ENCODE measurements around the gene MCM3AP. TPM values are rescaled to one million over a fixed set of nuclear protein-coding genes. Genes with fewer than 3 reads are reported as not detected.
"Not testable (repeated sequence)": the region's sequence is repeated elsewhere in the genome, so short reads cannot be mapped to it uniquely, and the experiment has no call there.

The MCM3AP gene
- total RNA-seq, 1 donor from 2014 or later = 107 TPM

DNA sequence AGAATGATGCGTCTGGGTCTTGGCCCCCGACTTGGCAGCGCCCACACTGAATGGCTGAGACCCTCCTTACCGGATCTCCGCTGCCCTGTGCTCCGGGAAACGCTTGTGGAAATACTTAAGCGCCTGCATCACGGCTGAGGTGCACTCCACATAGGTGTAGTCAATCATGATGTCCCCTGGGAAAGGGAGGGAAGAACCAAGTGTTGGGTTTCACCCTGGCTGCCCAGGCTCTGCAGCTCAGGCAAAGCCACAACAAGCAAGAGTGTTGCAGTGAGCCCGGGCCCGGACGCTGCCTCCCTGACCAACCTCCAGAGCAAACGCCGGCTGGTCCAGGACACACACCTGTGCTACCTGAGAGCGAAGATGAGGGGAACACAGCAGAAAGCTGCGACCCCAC lies 79.6 kb downstream of the MCM3AP start:
- no peak for DNase-seq (ENCODE audit: low spot score)

DNA sequence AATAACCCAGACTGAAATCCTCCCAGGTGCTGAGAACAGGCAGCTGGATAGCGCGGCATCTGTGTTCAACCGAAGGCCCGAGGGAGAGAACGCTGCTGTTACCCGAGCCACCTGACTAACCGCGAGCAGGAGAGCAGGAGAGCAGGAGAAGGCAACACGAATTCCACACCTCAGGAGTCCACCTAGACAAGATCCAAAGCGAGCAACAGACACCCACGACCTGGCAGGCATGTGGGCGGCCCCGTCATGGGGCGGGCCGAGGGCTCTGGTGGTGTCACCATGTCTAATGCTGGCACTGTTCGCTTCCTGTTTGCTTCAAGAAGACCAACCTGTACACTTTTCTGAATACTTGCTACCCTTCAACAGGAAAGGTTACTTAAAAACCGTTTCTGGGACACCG lies 80.2 kb downstream of the MCM3AP start:
- DNase-seq (ENCODE audit: low spot score) = no peak

DNA sequence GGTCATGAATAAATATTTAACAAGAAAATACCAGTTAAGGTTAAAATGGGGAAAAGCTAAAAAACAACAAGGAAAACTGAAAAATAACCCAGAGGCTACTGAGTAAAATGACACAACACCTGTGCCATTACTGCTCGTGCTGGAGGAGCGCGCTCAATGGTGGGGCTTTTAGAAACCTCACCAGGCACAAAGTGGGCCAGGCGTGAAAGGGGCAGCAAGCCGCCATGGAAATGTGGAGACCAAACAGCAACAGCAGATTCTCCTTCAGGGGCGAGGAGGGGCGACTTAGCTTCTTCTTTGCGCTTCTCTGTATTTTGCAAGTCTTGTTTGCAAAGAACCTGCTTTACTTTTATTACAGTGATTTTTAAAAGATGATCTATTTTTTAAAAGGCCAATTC lies 82.2 kb downstream of the MCM3AP start:
- no peak for DNase-seq (ENCODE audit: low spot score)

DNA sequence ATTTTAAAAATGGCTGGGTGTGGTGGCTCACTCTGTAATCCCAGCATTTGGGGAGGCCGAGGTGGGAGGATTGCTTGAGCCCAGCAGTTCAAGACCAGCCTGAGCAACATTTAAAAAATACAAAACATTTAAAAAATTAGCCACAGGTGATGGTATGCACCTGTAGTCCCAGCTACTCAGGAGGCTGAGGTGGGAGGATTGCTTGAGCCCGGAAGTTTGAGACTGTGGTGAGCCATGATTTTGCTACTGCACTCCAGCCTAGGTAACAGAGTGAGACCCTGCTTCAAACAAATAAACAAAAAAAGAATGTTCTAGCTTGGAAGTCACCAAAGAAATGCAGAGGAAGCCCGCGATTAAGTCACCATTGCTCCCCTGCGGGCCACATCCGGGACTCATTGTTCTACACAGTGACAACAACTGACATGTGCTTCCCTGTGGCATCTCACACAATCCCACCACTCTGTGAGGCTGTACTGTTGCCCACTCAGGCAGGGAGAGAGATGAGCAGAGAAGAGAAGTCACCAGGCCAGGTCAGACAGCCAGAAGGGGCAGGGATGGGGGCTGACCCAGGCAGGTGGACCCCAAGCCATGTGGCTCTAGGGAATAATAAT lies 82.7 kb downstream of the MCM3AP start:
- no peak for DNase-seq (ENCODE audit: low spot score)

DNA sequence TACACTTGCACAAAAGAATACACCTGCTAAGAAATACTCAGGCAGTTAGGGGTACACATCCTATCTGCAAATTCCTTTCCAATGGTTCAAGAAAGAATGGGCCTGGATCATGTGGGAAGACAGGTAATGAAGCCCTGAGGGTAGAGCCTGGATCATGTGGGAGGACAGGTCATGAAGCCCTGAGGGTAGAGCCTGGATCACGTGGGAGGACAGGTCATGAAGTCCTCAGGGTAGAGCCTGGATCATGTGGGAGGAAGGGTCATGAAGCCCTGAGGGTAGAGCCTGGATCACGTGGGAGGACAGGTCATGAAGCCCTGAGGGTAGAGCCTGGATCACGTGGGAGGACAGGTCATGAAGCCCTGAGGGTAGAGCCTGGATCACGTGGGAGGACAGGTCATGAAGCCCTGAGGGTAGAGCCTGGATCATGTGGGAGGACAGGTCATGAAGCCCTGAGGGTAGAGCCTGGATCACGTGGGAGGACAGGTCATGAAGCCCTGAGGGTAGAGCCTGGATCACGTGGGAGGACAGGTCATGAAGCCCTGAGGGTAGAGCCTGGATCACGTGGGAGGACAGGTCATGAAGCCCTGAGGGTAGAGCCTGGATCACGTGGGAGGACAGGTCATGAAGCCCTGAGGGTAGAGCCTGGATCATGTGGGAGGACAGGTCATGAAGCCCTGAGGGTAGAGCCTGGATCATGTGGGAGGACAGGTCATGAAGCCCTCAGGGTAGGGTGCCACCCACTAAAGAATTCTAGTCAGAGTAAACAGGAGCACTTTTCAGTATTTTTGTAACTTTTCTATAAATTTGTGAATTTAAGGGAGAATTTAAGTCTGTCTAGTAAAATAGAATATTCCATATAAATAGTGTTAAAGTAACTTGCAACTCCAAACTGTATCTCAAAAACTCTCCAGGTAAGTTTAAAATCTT lies 84.3 kb downstream of the MCM3AP start:
- DNase-seq (ENCODE audit: low spot score) = not testable (repeated sequence)

DNA sequence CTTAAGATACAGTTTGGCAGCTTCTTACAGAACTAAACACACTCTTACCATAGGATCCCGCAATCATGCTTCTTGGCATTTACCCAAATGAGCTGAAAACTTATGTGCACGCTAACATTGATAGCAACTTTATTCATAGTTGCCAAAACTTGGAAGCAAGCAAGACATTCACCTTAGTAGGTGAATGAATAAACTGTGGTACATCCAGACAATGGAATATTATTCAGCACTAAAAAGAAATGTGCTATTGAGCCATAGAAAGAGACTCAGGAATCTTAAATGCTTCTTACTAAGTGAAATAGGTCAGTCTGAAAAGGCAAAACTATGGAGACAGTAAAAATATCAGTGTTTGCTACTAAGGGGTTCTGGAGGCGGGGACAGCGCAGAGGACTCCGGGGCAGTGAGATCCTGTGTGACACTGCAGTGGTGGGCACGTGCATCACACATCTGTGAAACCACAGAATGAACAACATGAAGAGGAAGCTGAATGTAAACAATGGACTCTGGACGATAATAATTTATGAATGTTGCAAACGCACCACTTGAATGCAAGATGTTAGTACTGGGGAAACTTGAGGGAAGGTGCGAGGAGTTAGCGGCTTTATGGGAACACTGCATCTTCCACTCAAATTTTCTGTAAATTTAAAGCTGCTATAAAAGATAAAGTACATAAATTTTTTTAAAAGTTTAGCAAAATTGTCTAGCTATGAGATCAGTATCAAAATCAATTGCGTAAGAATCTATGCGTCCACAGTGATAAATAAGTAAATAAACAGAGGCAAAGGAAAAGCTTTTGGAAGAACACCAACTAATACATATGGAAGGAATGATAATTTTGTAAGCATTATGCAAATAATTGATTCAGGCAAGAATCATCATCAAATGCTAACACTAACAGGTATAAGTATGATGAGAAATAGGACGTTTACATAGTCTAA lies 85.7 kb downstream of the MCM3AP start:
- DNase-seq (ENCODE audit: low spot score) = no peak

DNA sequence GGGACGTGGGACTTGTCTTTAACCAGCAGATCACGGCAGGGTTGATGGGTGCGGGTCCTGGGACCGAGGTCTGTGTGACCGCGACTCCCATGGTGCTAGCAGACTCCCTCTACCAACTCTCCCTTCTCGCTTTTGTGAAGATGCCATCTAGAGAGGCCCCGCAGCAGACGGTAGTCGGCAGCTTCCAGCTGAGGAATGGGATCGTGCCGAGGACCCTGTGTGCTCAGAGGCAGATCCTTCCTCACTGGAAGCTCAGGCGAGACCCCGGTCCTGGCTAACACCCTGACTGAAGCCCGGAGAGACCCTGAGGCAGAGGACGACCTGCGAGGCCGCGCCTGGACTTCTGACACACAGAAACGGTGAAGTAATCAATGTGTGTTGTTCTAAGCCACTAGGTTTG lies 88.7 kb downstream of the MCM3AP start:
- no peak for DNase-seq (ENCODE audit: low spot score)

DNA sequence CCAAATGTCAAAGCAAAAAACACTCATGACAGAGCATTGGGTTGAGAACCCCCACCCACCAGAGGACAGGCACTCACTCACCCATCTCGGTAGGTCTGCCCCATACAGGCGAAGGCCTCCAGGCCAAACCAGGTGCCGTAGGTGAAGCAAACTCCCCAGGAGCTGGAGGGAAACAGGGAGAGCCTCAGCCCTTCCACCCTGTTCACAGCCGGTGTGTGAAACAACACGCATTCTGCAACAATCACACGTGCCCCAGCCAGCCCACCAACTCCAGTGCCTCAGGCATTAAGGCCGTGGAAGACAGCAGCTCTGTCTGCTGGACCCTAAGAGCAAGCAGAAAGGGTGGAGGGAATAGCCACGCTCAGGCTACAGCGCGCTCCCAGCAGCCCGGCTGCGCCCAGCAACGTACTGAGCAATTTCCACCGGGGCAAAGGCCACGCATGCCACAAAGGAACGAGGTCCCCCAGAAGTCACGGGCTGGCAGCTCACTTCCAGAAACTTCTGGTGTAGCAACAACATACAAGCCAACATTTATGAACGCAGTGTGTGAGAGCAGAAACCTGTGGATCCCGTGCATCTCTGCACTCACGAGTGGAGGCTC lies 89.7 kb downstream of the MCM3AP start:
- DNase-seq (ENCODE audit: low spot score) = no peak

DNA sequence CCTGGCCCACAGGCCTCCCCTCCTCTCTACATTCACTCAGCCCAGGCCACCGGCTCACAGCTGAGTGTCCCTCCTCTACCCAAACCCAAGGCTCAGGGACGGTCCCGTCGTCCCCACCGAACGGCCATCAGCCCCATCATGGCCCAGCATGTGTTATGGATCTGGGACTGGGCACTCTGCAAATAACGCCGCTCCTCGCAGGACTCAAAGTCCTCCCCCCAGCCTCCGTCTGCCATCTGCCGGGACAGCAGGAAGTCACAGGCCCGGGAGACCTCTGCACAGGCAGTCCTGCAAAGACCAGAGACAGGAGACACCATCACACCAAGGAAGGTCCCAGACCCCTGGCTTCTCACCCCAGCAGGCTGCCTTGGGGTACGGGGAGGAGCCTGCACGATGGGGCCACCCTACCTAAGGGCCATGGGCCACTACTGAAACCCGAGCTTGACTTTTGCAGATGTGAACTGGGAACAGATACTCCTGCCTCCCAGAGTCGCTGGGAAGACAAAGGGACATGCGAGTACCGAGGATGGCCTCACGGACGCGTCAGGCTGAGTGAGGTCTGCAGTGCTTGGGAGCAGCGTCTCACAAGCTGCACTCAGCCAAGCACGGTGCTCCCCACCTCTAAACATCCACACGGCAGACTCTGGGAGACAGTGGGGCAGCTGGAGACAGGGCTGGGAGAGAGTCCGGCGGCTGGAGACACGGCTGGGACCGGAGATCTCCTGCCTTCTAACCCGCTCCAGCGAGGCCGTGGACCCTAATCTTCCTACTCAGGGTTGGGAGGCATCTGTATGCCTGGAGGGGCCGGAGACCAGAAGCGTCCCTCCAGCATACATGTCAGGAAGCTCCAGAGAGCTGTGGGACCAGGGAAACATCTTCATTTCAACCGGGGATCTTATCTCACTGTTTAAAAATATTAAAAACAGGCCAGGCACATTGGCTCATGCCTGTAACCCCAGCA lies 90.8 kb downstream of the MCM3AP start:
- DNase-seq (ENCODE audit: low spot score) = no peak

DNA sequence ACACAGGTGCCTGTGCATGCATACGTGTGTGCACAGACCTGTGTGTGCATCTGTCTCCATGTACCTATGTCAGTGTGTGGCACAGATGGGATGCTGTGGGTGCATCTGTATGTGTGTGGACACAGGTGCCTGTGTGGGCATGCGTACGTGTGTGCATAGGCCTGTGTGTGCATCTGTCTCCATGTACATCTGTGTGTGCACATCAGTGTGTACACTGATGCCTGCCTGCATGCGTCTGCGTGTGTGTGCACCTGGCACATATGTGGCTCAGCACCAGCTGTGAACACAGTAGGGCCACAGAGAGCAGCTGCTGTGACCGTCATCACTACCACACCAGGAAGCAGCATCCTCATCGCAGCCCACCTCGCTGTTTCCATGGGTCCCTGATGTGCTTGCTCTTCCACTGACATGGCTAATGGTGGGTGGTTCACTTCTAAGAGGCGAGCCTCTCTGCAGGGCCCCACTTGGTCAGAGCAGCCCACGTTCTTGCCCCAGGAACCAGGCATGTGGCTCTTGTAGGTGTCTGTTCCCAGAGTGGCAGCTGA lies 91.5 kb downstream of the MCM3AP start:
- DNase-seq (ENCODE audit: low spot score) = no peak

DNA sequence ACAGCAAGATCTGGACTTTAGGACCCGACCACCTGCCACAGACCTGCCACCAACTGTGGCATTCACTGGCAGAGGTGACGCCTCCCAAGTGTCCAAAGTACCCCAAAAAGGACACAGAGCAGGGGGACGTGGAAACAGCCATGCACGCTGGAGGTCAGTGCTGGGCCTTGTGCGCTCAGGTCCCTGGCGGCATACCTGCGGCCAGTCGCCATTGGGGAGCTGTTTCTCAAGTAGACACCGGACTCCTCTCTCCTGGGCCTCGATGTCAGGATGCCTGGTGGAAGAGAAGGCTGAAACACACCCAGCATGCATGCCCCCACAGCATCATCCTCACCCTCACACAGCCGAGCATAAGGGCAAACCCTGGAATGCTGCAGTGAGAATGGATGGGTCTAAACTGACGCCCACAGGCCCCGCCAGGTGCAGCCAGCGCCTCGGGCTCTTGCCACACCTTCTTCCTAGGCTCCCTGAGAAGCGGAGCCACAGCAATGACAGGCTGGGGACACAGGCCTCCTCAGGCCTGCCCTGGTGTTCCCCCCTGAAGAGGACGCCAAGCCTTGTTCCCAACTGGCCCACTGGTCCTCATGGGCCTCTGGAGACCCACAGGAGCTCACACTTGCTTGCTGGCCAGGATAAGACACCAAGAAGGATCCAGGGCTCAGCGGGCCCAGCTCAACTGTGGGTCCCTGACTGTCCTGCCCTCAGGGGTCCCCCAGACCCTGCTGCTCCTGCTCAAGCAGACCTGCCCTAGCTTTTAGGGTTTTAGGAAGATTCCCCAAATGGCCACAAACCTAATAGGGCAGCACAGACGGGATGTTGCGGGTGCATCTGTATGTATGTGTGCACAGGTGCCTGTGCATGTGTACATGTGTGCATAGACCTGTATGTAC lies 93.5 kb downstream of the MCM3AP start:
- peak; percentile 9 for DNase-seq (ENCODE audit: low spot score)

DNA sequence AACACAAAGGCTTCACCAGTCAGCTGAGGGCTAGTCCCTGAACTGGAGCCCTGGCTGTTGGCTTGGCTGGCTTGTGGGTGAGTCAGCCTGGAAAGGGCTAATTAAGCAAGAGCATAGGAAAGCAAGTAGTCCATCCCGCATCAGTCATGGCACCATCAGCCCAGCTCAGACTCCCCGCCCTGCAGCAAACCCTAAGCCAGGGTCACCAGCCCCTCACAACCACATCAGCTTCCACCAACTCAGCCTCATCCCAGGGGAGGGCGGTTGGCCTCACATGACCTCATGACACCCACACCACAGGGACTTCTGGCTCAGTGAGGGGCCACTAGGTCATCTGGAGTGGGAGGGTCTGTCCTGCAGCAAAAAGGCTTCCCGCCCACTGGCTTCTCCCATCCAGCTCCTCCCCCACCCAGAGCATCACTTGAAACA lies 94.1 kb downstream of the MCM3AP start:
- peak; percentile 9 for DNase-seq (ENCODE audit: low spot score)

DNA sequence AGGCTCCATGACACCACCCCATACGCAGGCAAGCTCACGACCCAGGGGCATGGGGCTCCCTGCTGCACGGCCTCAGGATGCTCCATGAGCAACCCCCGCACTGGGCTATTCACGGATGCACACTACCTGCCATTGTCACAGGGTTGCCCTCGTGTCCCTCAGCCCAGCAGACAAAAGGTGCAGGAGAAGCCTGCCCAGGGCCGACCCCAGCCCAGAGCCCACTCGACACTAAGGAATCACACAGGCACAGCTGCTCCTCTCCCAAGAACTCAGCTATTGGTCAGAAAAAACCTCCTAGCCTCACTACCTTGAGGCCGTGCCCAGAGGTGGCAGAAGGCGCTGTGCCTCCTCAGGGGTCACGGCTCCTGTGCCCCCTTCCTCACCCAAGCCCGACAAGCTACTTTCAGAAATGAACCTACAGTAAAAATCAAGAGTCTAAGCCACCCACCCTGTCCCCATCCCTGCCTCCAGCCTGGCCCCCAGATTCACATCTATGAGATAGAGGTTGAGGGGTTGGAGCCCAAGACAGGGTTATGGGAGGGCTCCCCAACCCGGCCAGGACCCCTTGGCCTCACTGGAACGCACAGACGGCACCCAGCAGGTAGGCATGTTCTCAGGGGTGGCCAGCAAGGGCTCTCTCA lies 94.8 kb downstream of the MCM3AP start:
- no peak for DNase-seq (ENCODE audit: low spot score)

DNA sequence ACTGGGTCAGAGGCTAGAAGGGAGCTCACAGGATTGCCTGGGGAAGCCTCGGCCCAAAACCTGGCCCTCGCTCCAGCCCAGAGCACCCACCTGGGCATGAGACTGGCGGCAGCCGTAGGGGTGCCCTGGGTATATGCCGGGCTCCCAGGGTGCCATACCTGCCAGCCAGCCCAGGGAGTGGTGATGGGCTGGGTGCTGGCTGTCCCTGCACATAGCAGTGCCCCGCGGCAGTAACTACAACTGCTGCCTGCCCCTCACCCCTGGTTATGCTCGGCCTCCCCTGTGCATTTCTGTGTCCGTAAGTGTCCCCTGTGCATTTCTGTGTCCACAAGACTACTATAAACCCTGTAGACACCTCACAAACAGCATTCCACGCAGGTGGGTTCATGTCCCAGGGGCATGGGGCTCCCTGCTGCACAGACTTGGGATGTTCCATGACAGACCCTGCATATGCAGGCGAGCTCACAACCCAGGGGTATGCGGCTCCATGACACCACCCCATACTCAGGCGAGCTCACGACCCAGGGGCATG lies 95.4 kb downstream of the MCM3AP start:
- no peak for DNase-seq (ENCODE audit: low spot score)

DNA sequence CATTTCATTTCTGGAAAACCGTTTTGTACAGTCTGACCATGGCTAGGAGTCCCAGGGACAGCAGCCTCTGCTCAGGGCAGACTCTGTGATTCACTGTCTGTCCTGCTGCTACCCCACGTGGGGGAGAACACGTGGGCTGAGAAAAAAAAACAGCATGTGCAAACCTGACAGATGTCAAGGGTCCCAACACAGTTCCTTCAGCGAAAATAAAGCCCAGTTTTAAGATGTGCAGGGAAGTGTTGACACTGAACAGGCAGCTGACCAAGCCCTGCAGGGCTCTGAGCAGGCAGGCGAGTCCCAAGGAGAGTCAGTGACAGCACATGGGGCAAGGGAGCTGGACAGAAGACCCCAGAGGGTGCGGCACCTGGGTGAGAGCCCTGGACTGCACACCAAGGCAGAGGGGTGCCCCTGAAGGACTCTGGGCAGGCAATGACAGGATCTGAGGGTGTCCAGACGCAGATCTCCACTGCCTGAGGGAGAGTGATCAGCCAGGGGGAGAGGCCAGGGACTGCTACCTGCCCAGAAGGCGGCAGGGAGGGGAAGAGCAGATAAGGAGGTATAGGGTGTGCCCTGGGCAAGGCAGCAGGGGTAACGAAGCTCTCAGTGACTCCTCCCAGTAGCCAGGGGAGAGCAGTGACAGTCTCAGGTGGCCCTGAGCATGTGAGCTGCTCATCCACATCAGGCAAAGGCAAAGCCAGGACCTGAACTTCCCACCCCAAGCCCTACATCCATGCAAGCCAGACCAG lies 96.0 kb downstream of the MCM3AP start:
- DNase-seq (ENCODE audit: low spot score) = no peak

DNA sequence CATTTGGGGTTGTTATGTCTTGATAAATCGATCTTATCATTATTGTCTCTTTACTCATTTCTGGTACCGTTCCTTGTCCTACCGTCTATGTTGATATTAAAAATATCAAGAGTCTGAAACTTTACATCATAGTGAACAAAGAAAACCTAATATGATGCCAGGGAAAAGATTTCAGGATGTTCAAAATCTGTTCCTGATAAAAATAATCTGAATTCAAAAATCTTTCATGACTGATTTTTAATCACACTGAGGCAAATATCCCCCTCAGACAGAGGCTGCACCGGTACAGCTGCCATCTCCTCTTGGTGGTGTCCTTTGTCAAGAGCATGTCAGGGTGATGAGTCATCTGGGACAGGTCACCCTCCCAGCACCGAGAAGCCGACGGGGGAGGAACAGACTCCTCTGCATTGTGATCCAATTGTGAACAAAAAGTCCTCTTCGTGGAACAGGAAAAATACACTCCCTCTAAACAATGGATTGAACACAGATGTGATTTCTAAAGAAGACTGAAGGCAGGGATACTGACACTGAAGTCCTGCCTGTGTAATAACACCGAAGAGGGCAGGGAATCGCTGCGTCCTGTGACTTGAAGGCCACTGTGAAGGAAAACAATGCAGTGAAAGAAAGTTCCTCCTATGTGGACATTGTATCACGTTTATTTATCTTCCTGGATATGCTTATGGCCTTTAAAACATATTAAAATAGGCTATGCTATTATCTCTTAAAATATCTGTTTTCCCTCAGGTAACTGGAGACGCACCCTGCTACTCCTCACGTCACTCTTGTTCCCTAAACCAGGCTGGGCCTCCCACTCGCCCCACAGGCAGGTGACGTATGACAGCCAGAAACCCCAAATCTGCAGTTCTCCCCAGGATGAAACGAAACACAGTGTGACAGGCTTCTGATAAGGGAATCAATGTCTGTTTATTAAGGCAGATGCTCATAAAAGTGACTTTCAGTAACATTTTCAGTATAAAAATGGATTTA lies 96.9 kb downstream of the MCM3AP start:
- DNase-seq (ENCODE audit: low spot score) = peak; percentile 57
